ENCODE data around the gene CUBN. TPM values are rescaled to one million over a fixed set of nuclear protein-coding genes. Genes with fewer than 3 reads are reported as not detected.
"Not testable (repeated sequence)": the region's sequence is repeated elsewhere in the genome, so short reads cannot be mapped to it uniquely, and the experiment has no call there.

The CUBN gene
- total RNA-seq, 8 experiments from 2014 or later, result 0.58 to 23.2 (median 1.4) TPM

GRCh38 chr10:17134282-17134681 lies 4.7 kb upstream of the CUBN start:
- in situ Hi-C loops (cut with MboI; ENCODE audit: low pct_unique_long_range_greater_than_20kb in 2 of 9, low sequenced_read_pairs in 9 of 9, unreplicated experiment in 9 of 9), result no loop called here
- Histone ChIP-seq H3K4me1 (replicated peaks in 1 of 2) (peaks cover 24 to 36% of the 10 kb centered on the region in 2 donors), H3K27ac (no peak overlapping the region), H3K4me3 (no peak overlapping the region)
- WGBS, 10 experiments, result 22 to 93% (median 85%) methylated on average over 2 of the region's 2 CpGs; no CpG with 5 or more reads in 2 of the 10 experiments
- peak in 4 of 8 experiments; percentile 32 to 83 (median 72) for ATAC-seq (replicated peaks in 6 of 8)

GRCh38 chr10:17128261-17128660 lies 1.4 kb downstream of the CUBN start:
- peaks cover 5% of the 10 kb centered on the region in 2 donors for H3K4me1 ChIP-seq (replicated peaks in 1 of 2)
- H3K27ac ChIP-seq, result no peak overlapping the region
- in situ Hi-C loops (cut with MboI; ENCODE audit: low pct_unique_long_range_greater_than_20kb in 2 of 9, low sequenced_read_pairs in 9 of 9, unreplicated experiment in 9 of 9), result no loop called here
- WGBS, 10 experiments, result 58 to 100% (median 84%) methylated on average over 1 to 3 of the region's 3 CpGs; no CpG with 5 or more reads in 3 of the 10 experiments
- H3K4me3 ChIP-seq, result no peak overlapping the region
- ATAC-seq (replicated peaks in 6 of 8), result peak in 1 of 8 experiments; percentile 71

- WGBS, 10 experiments, result 81 to 100% (median 96%) methylated on average over 3 to 5 of the region's 5 CpGs; no CpG with 5 or more reads in 2 of the 10 experiments
- in situ Hi-C loops (cut with MboI; ENCODE audit: low pct_unique_long_range_greater_than_20kb in 2 of 9, low sequenced_read_pairs in 9 of 9, unreplicated experiment in 9 of 9), result no loop called here
- Histone ChIP-seq H3K4me1 (replicated peaks in 1 of 2) (peaks cover 0 to 5% of the 10 kb centered on the region in 2 donors), H3K27ac (no peak overlapping the region), H3K4me3 (no peak overlapping the region)
- ATAC-seq (replicated peaks in 6 of 8), result no peak
Observed at GRCh38 chr10:17126327-17126726, 3.3 kb downstream of the CUBN start.

GRCh38 chr10:17125206-17125893 lies 4.3 kb downstream of the CUBN start:
- ATAC-seq (replicated peaks in 6 of 8), result peak in 4 of 8 experiments; percentile 10 to 90 (median 53)
- 0 to 94% (median 74%) methylated on average over 1 to 5 of the region's 5 CpGs; no CpG with 5 or more reads in 1 of the 10 experiments for WGBS, 10 experiments
- no peak overlapping the region for H3K27ac ChIP-seq
- in situ Hi-C loops (cut with MboI; ENCODE audit: low pct_unique_long_range_greater_than_20kb in 2 of 9, low sequenced_read_pairs in 9 of 9, unreplicated experiment in 9 of 9), result no loop called here
- H3K4me3 ChIP-seq, result no peak overlapping the region
- peaks cover 0 to 7% of the 10 kb centered on the region in 2 donors for H3K4me1 ChIP-seq (replicated peaks in 1 of 2)

- H3K27ac ChIP-seq, result no peak overlapping the region
- in situ Hi-C loops (cut with MboI; ENCODE audit: low pct_unique_long_range_greater_than_20kb in 2 of 9, low sequenced_read_pairs in 9 of 9, unreplicated experiment in 9 of 9), result no loop called here
- WGBS, 10 experiments, result 78 to 100% (median 100%) methylated on average over 3 of the region's 3 CpGs; no CpG with 5 or more reads in 3 of the 10 experiments
- H3K4me1 ChIP-seq (replicated peaks in 1 of 2), result peaks cover 0 to 10% of the 10 kb centered on the region in 2 donors
- H3K4me3 ChIP-seq, result no peak overlapping the region
- ATAC-seq (replicated peaks in 6 of 8), result no peak
Observed at GRCh38 chr10:17123961-17124360, 5.7 kb downstream of the CUBN start.

- WGBS, 10 experiments, result 50 to 100% (median 88%) methylated on average over 1 to 5 of the region's 5 CpGs
- Histone ChIP-seq H3K4me1 (replicated peaks in 1 of 2) (peaks cover 0 to 10% of the 10 kb centered on the region in 2 donors), H3K4me3 (no peak overlapping the region), H3K27ac (no peak overlapping the region)
- in situ Hi-C loops (cut with MboI; ENCODE audit: low pct_unique_long_range_greater_than_20kb in 2 of 9, low sequenced_read_pairs in 9 of 9, unreplicated experiment in 9 of 9), result no loop called here
- peak; percentile 34 to 98 (median 46) for ATAC-seq (replicated peaks in 6 of 8)
Observed at GRCh38 chr10:17122726-17123661, 6.6 kb downstream of the CUBN start.

GRCh38 chr10:17122052-17122451 lies 7.6 kb downstream of the CUBN start:
- WGBS, 10 experiments, result 43 to 100% (median 91%) methylated on average over 1 to 2 of the region's 2 CpGs
- Histone ChIP-seq H3K4me3 (no peak overlapping the region), H3K27ac (no peak overlapping the region), H3K4me1 (replicated peaks in 1 of 2) (peaks cover 0 to 10% of the 10 kb centered on the region in 2 donors)
- in situ Hi-C loops (cut with MboI; ENCODE audit: low pct_unique_long_range_greater_than_20kb in 2 of 9, low sequenced_read_pairs in 9 of 9, unreplicated experiment in 9 of 9), result no loop called here
- no peak for ATAC-seq (replicated peaks in 6 of 8)

- H3K27ac ChIP-seq, result no peak overlapping the region
- WGBS, 10 experiments, result 68 to 100% (median 91%) methylated on average over 1 to 3 of the region's 3 CpGs; no CpG with 5 or more reads in 2 of the 10 experiments
Observed at GRCh38 chr10:17120694-17121093, 8.9 kb downstream of the CUBN start.

GRCh38 chr10:17119845-17120244 lies 9.8 kb downstream of the CUBN start:
- in situ Hi-C loops (cut with MboI; ENCODE audit: low pct_unique_long_range_greater_than_20kb in 2 of 9, low sequenced_read_pairs in 9 of 9, unreplicated experiment in 9 of 9), result no loop called here
- 40 to 95% (median 80%) methylated on average over 1 to 3 of the region's 3 CpGs for WGBS, 10 experiments
- ATAC-seq (replicated peaks in 6 of 8), result no peak
- no peak overlapping the region for H3K4me3 ChIP-seq
- H3K27ac ChIP-seq, result no peak overlapping the region
- peaks cover 3 to 10% of the 10 kb centered on the region in 2 donors for H3K4me1 ChIP-seq (replicated peaks in 1 of 2)

More at GRCh38 chr10:17120694-17121093, 8.9 kb downstream of the CUBN start:
- in situ Hi-C loops (cut with MboI; ENCODE audit: low pct_unique_long_range_greater_than_20kb in 2 of 9, low sequenced_read_pairs in 9 of 9, unreplicated experiment in 9 of 9), result no loop called here
- Histone ChIP-seq H3K4me1 (replicated peaks in 1 of 2) (peaks cover 2 to 10% of the 10 kb centered on the region in 2 donors), H3K4me3 (no peak overlapping the region)
- no peak for ATAC-seq (replicated peaks in 6 of 8)

GRCh38 chr10:17116193-17116592 lies 13.4 kb downstream of the CUBN start:
- H3K4me1 ChIP-seq (replicated peaks in 1 of 2), result peaks cover 3 to 5% of the 10 kb centered on the region in 2 donors

GRCh38 chr10:17115683-17116082 lies 13.9 kb downstream of the CUBN start:
- no peak overlapping the region for H3K27ac ChIP-seq
- peak in 4 of 8 experiments; percentile 16 to 70 (median 57) for ATAC-seq (replicated peaks in 6 of 8)
- 62 to 100% (median 80%) methylated on average over 1 to 5 of the region's 5 CpGs; no CpG with 5 or more reads in 3 of the 10 experiments for WGBS, 10 experiments
- H3K4me3 ChIP-seq, result no peak overlapping the region
- H3K4me1 ChIP-seq (replicated peaks in 1 of 2), result peaks cover 3 to 5% of the 10 kb centered on the region in 2 donors
- in situ Hi-C loops (cut with MboI; ENCODE audit: low pct_unique_long_range_greater_than_20kb in 2 of 9, low sequenced_read_pairs in 9 of 9, unreplicated experiment in 9 of 9), result no loop called here

More at GRCh38 chr10:17116193-17116592, 13.4 kb downstream of the CUBN start:
- no peak for ATAC-seq (replicated peaks in 6 of 8)
- in situ Hi-C loops (cut with MboI; ENCODE audit: low pct_unique_long_range_greater_than_20kb in 2 of 9, low sequenced_read_pairs in 9 of 9, unreplicated experiment in 9 of 9), result no loop called here
- Histone ChIP-seq H3K27ac (no peak overlapping the region), H3K4me3 (no peak overlapping the region)
- WGBS, 10 experiments, result 37 to 100% (median 100%) methylated on average over 1 to 3 of the region's 5 CpGs; no CpG with 5 or more reads in 1 of the 10 experiments

- H3K4me1 ChIP-seq (replicated peaks in 1 of 2); in situ Hi-C loops (cut with MboI; ENCODE audit: low pct_unique_long_range_greater_than_20kb in 2 of 9, low sequenced_read_pairs in 9 of 9, unreplicated experiment in 9 of 9); H3K27ac ChIP-seq; H3K4me3 ChIP-seq: not testable (repeated sequence)
- WGBS, 10 experiments, result 60 to 100% (median 86%) methylated on average over 1 to 4 of the region's 13 CpGs; no CpG with 5 or more reads in 2 of the 10 experiments
- ATAC-seq (replicated peaks in 6 of 8), result peak in 5 of 8 experiments; percentile 34 to 93 (median 77)
Observed at GRCh38 chr10:17114878-17115444, 14.7 kb downstream of the CUBN start.
